Transverse colon (tissue), 4 donors: ENCODE data around the gene ABCA6. TPM values are rescaled to one million over a fixed set of nuclear protein-coding genes. Genes with fewer than 3 reads are reported as not detected.

ENCODE experiments used
- DNase-seq: peaks from one replicate; pipeline ENCODE4 v3.0.0-alpha.2; 2019
- H3K27ac ChIP-seq, 4 donors: fragments of 200-600 bp; sonication (generic); 2 replicates each; pipeline ENCODE4 v1.5.1; 2016 to 2018; ENCODE audit warnings: inconsistent platforms in 4 of 4
- H3K27me3 ChIP-seq: fragments of 200-600 bp; sonication (generic); 2 replicates; pipeline ENCODE4 v1.5.1; 2017; ENCODE audit warnings: inconsistent platforms
- H3K36me3 ChIP-seq, 4 donors: fragments of 200-600 bp; sonication (generic); 2 replicates each; pipeline ENCODE4 v1.5.1; 2017 to 2019; ENCODE audit warnings: inconsistent platforms in 4 of 4
- H3K4me1 ChIP-seq, 4 donors: fragments of 200-600 bp; sonication (generic); 2 replicates each; pipeline ENCODE4 v1.5.1; 2017 to 2020; ENCODE audit warnings: inconsistent platforms in 4 of 4
- H3K4me3 ChIP-seq, 4 donors: fragments of 200-600 bp; sonication (generic); 1 replicate in 1 of 4; 2 replicates in 3 of 4; pipeline versions ENCODE4 v1.5.1 to v1.6.1; 2017 to 2019; ENCODE audit warnings: inconsistent platforms in 4 of 4
- H3K9me3 ChIP-seq, 2 donors: fragments of 200-600 bp; sonication (generic); 2 replicates each; pipeline ENCODE4 v1.5.1; 2017 to 2019; ENCODE audit warnings: inconsistent platforms in 2 of 2
- EP300 ChIP-seq: sonication (generic); formaldehyde crosslinking; IDR thresholded peaks from one replicate; pipeline ENCODE4 v1.6.1; 2017; ENCODE audit warnings: antibody characterized with exemption, low read depth
- POLR2A ChIP-seq: fragments of 450-650 bp; IDR thresholded peaks from one replicate; pipeline ENCODE4 v1.6.1; 2016; ENCODE audit warnings: antibody characterized with exemption, mild to moderate bottlenecking, moderate library complexity
- POLR2AphosphoS5 ChIP-seq, 3 donors: sonication (generic); formaldehyde crosslinking; IDR thresholded peaks; one replicate each; pipeline ENCODE4 v1.6.1; 2016; ENCODE audit warnings: antibody characterized with exemption in 3 of 3
- WGBS, 2 donors: methylation state at CpG; one replicate each; pipeline ENCODE4 v1.1.5; 2018; ENCODE audit warnings: low coverage in 1 of 2; 5-methylcytosine and 5-hydroxymethylcytosine counted together
- in situ Hi-C, 4 donors: fragments of 200-750 bp; cut with MboI; loops; one replicate each; pipeline versions ENCODE4 v1.15.0 to v1.15.1; 2017; ENCODE audit warnings: low sequenced_read_pairs in 3 of 4, low pct_ligation_motif_present in 1 of 4, low pct_unique_long_range_greater_than_20kb in 1 of 4
- intact Hi-C: fragments of 100-400 bp; cut with DNase I; formaldehyde crosslinking; loops from one replicate; pipeline ENCODE4 v1.15.1; 2023; ENCODE audit warnings: low total_unique reads
- total RNA-seq, 4 donors: library from RNA; depleted of rRNA; stranded (reverse); fragments of >200 nt; gene quantifications; one replicate each; pipeline ENCODE4 v1.1.0, GENCODE V29; 2016
- TF ChIP-seq, protein P1 (sequence below), 5 experiments: fragments of 200-600 bp in 3 of 5; fragments of 450-650 bp in 2 of 5; sonication (generic) in 3 of 5; IDR thresholded peaks; 1 replicate in 2 of 5; 2 replicates in 3 of 5; pipeline ENCODE4 v1.5.1; 2016 to 2017; ENCODE audit warnings: antibody characterized with exemption in 5 of 5, inconsistent platforms in 3 of 5, mild to moderate bottlenecking in 2 of 5, moderate library complexity in 1 of 5

The ABCA6 gene
- total RNA-seq, 4 donors from 2014 or later = 13.5 to 51.6 (median 27.0) TPM

- no peak overlapping the region for H3K27ac ChIP-seq
- no peaks in the 10 kb centered on the region for H3K36me3 ChIP-seq
- H3K4me1 ChIP-seq = no peaks in the 10 kb centered on the region
- H3K9me3 ChIP-seq = no peaks in the 10 kb centered on the region
- H3K4me3 ChIP-seq = no peak overlapping the region
- TF ChIP-seq, protein P1, sequence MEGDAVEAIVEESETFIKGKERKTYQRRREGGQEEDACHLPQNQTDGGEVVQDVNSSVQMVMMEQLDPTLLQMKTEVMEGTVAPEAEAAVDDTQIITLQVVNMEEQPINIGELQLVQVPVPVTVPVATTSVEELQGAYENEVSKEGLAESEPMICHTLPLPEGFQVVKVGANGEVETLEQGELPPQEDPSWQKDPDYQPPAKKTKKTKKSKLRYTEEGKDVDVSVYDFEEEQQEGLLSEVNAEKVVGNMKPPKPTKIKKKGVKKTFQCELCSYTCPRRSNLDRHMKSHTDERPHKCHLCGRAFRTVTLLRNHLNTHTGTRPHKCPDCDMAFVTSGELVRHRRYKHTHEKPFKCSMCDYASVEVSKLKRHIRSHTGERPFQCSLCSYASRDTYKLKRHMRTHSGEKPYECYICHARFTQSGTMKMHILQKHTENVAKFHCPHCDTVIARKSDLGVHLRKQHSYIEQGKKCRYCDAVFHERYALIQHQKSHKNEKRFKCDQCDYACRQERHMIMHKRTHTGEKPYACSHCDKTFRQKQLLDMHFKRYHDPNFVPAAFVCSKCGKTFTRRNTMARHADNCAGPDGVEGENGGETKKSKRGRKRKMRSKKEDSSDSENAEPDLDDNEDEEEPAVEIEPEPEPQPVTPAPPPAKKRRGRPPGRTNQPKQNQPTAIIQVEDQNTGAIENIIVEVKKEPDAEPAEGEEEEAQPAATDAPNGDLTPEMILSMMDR (IDR thresholded peaks at IDR 0.05) = no peak
- no peak for TF ChIP-seq EP300
- TF ChIP-seq POLR2AphosphoS5 (IDR thresholded peaks at IDR 0.05) = no peak
- TF ChIP-seq POLR2A = no peak
- in situ Hi-C loops = no loop called here
- 85 to 86% methylated on average over 9 of the region's 9 CpGs for WGBS, 2 donors
- no peaks in the 10 kb centered on the region for H3K27me3 ChIP-seq
- no peak for DNase-seq
- intact Hi-C loops = no loop called here
Measured at GRCh38 chr17:69103557-69104233, 38.0 kb downstream of the ABCA6 start.

DNA sequence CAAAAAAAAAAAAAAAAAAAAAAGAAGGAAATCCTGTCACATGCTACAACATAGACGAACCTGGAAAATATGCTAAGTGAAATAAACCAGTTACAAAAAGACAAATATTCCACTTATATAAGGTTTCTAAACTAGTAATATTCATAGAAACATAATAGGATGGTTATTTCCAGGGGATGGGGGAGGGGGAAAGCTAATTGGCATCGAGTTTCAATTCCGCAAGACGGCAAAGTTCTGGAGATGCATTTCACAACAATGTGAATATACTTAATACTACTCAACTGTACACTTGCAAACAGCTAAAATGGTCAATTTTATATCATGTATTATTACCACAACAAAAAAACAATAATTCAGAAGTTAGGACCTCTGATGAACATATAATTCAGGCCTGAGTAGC, 43.1 kb downstream of the ABCA6 start:
- TF ChIP-seq POLR2A = no peak
- TF ChIP-seq, protein P1 (IDR thresholded peaks at IDR 0.05) = no peak
- TF ChIP-seq EP300 = no peak
- no peak for TF ChIP-seq POLR2AphosphoS5 (IDR thresholded peaks at IDR 0.05)
- Histone ChIP-seq H3K9me3 (no peaks in the 10 kb centered on the region), H3K27me3 (no peaks in the 10 kb centered on the region), H3K4me3 (no peak overlapping the region), H3K36me3 (no peaks in the 10 kb centered on the region), H3K27ac (no peak overlapping the region), H3K4me1 (no peaks in the 10 kb centered on the region)
- in situ Hi-C loops = loop anchor here in 1 of 4 donors (25.0 kb wide), 1 partner anchor 89 kb away; no protein-coding TSS in a partner anchor
- no peak for DNase-seq
- WGBS, 2 donors = 86 to 90% methylated on average over 4 of the region's 4 CpGs
- intact Hi-C loops = no loop called here

- H3K4me1 ChIP-seq = no peaks in the 10 kb centered on the region
- intact Hi-C loops = no loop called here
- no peak for TF ChIP-seq POLR2A
- H3K9me3 ChIP-seq = no peaks in the 10 kb centered on the region
- no peak overlapping the region for H3K4me3 ChIP-seq
- H3K27ac ChIP-seq = no peak overlapping the region
- no peaks in the 10 kb centered on the region for H3K36me3 ChIP-seq
- no peak for DNase-seq
- H3K27me3 ChIP-seq = no peaks in the 10 kb centered on the region
- WGBS, 2 donors = 67% methylated on average over 1 of the region's 1 CpG; no CpG with 5 or more reads in 1 of the 2 donors
- in situ Hi-C loops = loop anchor here in 1 of 4 donors (25.0 kb wide), 1 partner anchor 91 kb away; no protein-coding TSS in a partner anchor
Measured at GRCh38 chr17:69096541-69096940, 45.2 kb downstream of the ABCA6 start.

DNA sequence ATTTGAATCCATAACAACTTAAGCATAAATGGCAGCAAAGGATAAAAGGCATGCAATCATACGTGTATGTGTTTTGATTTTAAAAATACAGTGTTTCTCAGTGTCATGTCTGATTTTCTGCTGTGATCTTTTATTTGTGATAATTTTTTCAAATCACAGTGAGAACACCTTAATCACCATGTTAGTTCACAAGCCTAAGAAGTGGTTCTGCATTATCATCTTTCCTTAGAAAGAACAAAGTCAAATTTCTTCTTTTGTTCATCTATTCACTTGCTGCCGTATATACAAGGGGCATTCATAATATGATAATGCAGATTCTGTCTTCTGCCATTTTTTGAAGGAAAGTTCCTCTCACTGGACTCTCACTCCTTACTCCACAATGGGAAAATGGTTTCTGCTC, 47.7 kb downstream of the ABCA6 start:
- no peak for TF ChIP-seq EP300
- no peak for TF ChIP-seq POLR2AphosphoS5 (IDR thresholded peaks at IDR 0.05)
- no peak for TF ChIP-seq POLR2A
- TF ChIP-seq, protein P1 (IDR thresholded peaks at IDR 0.05) = no peak
- no peak overlapping the region for H3K27ac ChIP-seq
- no peaks in the 10 kb centered on the region for H3K36me3 ChIP-seq
- intact Hi-C loops = no loop called here
- no peak overlapping the region for H3K4me3 ChIP-seq
- H3K27me3 ChIP-seq = no peaks in the 10 kb centered on the region
- 92 to 93% methylated on average over 2 of the region's 2 CpGs for WGBS, 2 donors
- no peaks in the 10 kb centered on the region for H3K4me1 ChIP-seq
- H3K9me3 ChIP-seq = no peaks in the 10 kb centered on the region
- no peak for DNase-seq
- in situ Hi-C loops = loop anchor here in 1 of 4 donors (25.0 kb wide), 1 partner anchor 93 kb away; no protein-coding TSS in a partner anchor
